NCI-H460 (cell line): Measurements from ENCODE around the gene COPRS. TPM values are rescaled to one million over a fixed set of nuclear protein-coding genes. Genes with fewer than 3 reads are reported as not detected.
"Not testable (repeated sequence)": the region's sequence is repeated elsewhere in the genome, so short reads cannot be mapped to it uniquely, and the experiment has no call there.

Experiments
- DNase-seq: peaks from one replicate; pipeline ENCODE4 v3.0.0-alpha.2; 2016; ENCODE audit warnings: low read depth; ENCODE audit errors: extremely low read depth
- total RNA-seq: library from RNA; depleted of rRNA; stranded (reverse); fragments of >200 nt; shearing (Covaris generic); gene quantifications from 2 replicates; pipeline ENCODE4 v1.2.3, GENCODE V29; 2014

Gene COPRS
- total RNA-seq, 1 experiment from 2014 or later = 69.3 TPM

- no peak for DNase-seq
Observed at GRCh38 chr17:31853911-31854470, 5.1 kb downstream of the COPRS start.

GRCh38 chr17:31845291-31845690 is 13.8 kb downstream of the COPRS start:
- DNase-seq = no peak

GRCh38 chr17:31843070-31843745 is 15.8 kb downstream of the COPRS start:
- no peak for DNase-seq

- peak; percentile 65 for DNase-seq
Observed at GRCh38 chr17:31842195-31843069, 16.6 kb downstream of the COPRS start.

GRCh38 chr17:31841850-31842194 is 17.2 kb downstream of the COPRS start:
- no peak for DNase-seq

GRCh38 chr17:31838636-31839225 is 20.3 kb downstream of the COPRS start:
- no peak for DNase-seq

- DNase-seq = no peak
Observed at GRCh38 chr17:31835984-31836383, 23.1 kb downstream of the COPRS start.

- no peak for DNase-seq
Observed at GRCh38 chr17:31834448-31834847, 24.6 kb downstream of the COPRS start.

- DNase-seq = no peak
Observed at GRCh38 chr17:31832746-31833145, 26.3 kb downstream of the COPRS start.

- DNase-seq = no peak
Observed at GRCh38 chr17:31830971-31831858, 27.8 kb downstream of the COPRS start.

- DNase-seq = no peak
Observed at GRCh38 chr17:31829649-31830048, 29.4 kb downstream of the COPRS start.

- DNase-seq = not testable (repeated sequence)
Observed at GRCh38 chr17:31828955-31829354, 30.1 kb downstream of the COPRS start.

GRCh38 chr17:31825961-31826691 is 32.9 kb downstream of the COPRS start:
- no peak for DNase-seq

GRCh38 chr17:31824766-31825360 is 34.2 kb downstream of the COPRS start:
- DNase-seq = no peak

- DNase-seq = no peak
Observed at GRCh38 chr17:31823014-31823413, 36.0 kb downstream of the COPRS start.

GRCh38 chr17:31820691-31821435 is 38.2 kb downstream of the COPRS start:
- DNase-seq = no peak

GRCh38 chr17:31819578-31819977 is 39.5 kb downstream of the COPRS start:
- DNase-seq = no peak

- DNase-seq = not testable (repeated sequence)
Observed at GRCh38 chr17:31818863-31819262, 40.2 kb downstream of the COPRS start.
